Measurements from ENCODE around the gene LSS. TPM values are rescaled to one million over a fixed set of nuclear protein-coding genes. Genes with fewer than 3 reads are reported as not detected.
"Not testable (repeated sequence)": the region's sequence is repeated elsewhere in the genome, so short reads cannot be mapped to it uniquely, and the experiment has no call there.

The LSS gene
- total and polyA plus RNA-seq, 2 experiments from 2014 or later, result 55.0 to 237 TPM

DNA sequence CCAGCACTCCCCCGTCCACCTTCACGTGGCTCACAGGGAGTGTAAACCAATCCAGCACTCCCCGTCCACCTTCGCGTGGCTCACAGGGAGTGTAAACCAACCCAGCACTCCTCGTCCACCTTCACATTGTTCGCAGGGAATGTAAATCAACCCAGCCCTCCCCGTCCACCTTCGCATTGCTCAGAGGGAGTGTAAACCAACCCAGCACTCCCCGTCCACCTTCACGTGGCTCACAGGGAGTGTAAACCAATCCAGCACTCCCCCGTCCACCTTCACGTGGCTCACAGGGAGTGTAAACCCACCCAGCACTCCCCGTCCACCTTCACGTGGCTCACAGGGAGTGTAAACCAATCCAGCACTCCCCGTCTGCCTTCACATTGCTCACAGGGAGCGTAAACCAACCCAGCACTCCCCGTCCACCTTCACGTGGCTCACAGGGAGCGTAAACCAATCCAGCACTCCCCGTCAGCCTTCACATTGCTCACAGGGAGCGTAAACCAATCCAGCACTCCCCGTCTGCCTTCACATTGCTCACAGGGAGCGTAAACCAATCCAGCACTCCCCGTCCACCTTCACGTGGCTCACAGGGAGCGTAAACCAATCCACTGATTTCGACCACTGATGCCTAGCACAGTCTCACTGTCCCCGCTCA, 88.1 kb downstream of the LSS start:
- H3K9me2 ChIP-seq (ENCODE audit: insufficient read depth); H3K36me3 ChIP-seq (ENCODE audit: insufficient read depth); ATAC-seq; H3K27ac ChIP-seq (ENCODE audit: low read depth); H3K79me2 ChIP-seq (replicated peaks; ENCODE audit: insufficient read depth); H3F3A ChIP-seq (replicated peaks; ENCODE audit: low read depth); DNase-seq (ENCODE audit: low spot score); H3K27me3 Mint-ChIP-seq (ENCODE audit: insufficient read depth, low read depth, poor library complexity); H2AFZ ChIP-seq; H3K9me3 Mint-ChIP-seq; H3K27ac Mint-ChIP-seq; H4K20me1 ChIP-seq (replicated peaks; ENCODE audit: insufficient read depth); H3K4me1 ChIP-seq (ENCODE audit: insufficient read depth); H3K4me2 ChIP-seq; H3K27me3 ChIP-seq (ENCODE audit: insufficient read depth); H3K4me1 Mint-ChIP-seq; H3K4me3 Mint-ChIP-seq; H3K4me3 ChIP-seq: not testable (repeated sequence)
- peaks cover 15% of the 10 kb centered on the region for H3K36me3 Mint-ChIP-seq (ENCODE audit: low read depth)

DNA sequence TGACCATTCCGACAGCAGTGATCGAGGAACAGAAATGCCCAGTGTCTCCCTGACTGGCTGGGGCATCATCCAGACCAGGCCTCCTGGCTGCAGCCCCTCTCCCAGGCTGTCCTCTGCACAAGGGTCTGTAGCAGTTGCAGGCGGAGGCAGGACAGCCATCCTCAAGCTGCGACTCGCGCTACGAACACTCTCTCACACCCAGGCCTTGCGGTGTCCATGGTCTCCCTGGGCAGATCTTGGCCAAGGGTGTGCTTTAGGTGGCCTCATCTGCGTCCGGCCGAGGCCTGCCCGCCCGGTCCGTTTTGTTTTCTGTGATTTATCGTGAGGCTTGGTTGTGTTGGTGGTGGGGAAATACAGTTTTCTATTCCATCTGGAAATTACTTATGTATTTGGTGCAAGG, 88.9 kb downstream of the LSS start:
- Histone ChIP-seq H3K27me3 (ENCODE audit: insufficient read depth) (no peaks in the 10 kb centered on the region), H3K79me2 (replicated peaks; ENCODE audit: insufficient read depth) (no peaks in the 10 kb centered on the region), H3K4me3 (no peak overlapping the region), H3K4me1 (ENCODE audit: insufficient read depth) (no peaks in the 10 kb centered on the region), H3K27ac (ENCODE audit: low read depth) (no peak overlapping the region), H3K36me3 (ENCODE audit: insufficient read depth) (no peaks in the 10 kb centered on the region), H4K20me1 (replicated peaks; ENCODE audit: insufficient read depth) (no peaks in the 10 kb centered on the region), H2AFZ (no peak overlapping the region), H3K9me2 (ENCODE audit: insufficient read depth) (no peaks in the 10 kb centered on the region), H3K4me2 (no peak overlapping the region), H3F3A (replicated peaks; ENCODE audit: low read depth) (0 out of 2 replicates have a peak, but pooled peaks cover under 1% of the 10 kb centered on the region)
- H3K9me3 Mint-ChIP-seq, result peaks cover 2% of the 10 kb centered on the region; the same call in 2 of the 3 replicates
- H3K36me3 Mint-ChIP-seq (ENCODE audit: low read depth), result peaks cover 12% of the 10 kb centered on the region
- H3K4me3 Mint-ChIP-seq, result no peak overlapping the region
- DNase-seq (ENCODE audit: low spot score) (no peak), ATAC-seq (no peak)
- peaks cover 3% of the 10 kb centered on the region for H3K27me3 Mint-ChIP-seq (ENCODE audit: insufficient read depth, low read depth, poor library complexity)
- no peak overlapping the region for H3K27ac Mint-ChIP-seq
- H3K4me1 Mint-ChIP-seq, result peaks cover 7% of the 10 kb centered on the region; the same call in 2 of the 3 replicates
- TF ChIP-seq NANOG (IDR thresholded peaks at IDR 0.05; ENCODE audit: borderline replicate concordance) (no peak), EZH2 (IDR thresholded peaks at IDR 0.05; ENCODE audit: low read depth, unreplicated experiment) (no peak), ZNF331 (CRISPR knock-in tag; IDR thresholded peaks at IDR 0.05; ENCODE audit: low read depth) (no peak), CREB1 (CRISPR knock-in tag; IDR thresholded peaks at IDR 0.05; ENCODE audit: low read depth) (no peak), POLR2AphosphoS5 (IDR thresholded peaks at IDR 0.05; ENCODE audit: low read depth) (no peak), ZNF114 (CRISPR knock-in tag; IDR thresholded peaks at IDR 0.05) (no peak), JUNB (IDR thresholded peaks at IDR 0.05; ENCODE audit: unreplicated experiment) (no peak), STAT1 (IDR thresholded peaks at IDR 0.05; ENCODE audit: unreplicated experiment) (no peak), EZH2phosphoT487 (IDR thresholded peaks at IDR 0.05; ENCODE audit: unreplicated experiment) (no peak)
- TF ChIP-seq, protein P1, sequence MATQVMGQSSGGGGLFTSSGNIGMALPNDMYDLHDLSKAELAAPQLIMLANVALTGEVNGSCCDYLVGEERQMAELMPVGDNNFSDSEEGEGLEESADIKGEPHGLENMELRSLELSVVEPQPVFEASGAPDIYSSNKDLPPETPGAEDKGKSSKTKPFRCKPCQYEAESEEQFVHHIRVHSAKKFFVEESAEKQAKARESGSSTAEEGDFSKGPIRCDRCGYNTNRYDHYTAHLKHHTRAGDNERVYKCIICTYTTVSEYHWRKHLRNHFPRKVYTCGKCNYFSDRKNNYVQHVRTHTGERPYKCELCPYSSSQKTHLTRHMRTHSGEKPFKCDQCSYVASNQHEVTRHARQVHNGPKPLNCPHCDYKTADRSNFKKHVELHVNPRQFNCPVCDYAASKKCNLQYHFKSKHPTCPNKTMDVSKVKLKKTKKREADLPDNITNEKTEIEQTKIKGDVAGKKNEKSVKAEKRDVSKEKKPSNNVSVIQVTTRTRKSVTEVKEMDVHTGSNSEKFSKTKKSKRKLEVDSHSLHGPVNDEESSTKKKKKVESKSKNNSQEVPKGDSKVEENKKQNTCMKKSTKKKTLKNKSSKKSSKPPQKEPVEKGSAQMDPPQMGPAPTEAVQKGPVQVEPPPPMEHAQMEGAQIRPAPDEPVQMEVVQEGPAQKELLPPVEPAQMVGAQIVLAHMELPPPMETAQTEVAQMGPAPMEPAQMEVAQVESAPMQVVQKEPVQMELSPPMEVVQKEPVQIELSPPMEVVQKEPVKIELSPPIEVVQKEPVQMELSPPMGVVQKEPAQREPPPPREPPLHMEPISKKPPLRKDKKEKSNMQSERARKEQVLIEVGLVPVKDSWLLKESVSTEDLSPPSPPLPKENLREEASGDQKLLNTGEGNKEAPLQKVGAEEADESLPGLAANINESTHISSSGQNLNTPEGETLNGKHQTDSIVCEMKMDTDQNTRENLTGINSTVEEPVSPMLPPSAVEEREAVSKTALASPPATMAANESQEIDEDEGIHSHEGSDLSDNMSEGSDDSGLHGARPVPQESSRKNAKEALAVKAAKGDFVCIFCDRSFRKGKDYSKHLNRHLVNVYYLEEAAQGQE (IDR thresholded peaks at IDR 0.05; ENCODE audit: unreplicated experiment), result no peak
- TF ChIP-seq, protein P2, sequence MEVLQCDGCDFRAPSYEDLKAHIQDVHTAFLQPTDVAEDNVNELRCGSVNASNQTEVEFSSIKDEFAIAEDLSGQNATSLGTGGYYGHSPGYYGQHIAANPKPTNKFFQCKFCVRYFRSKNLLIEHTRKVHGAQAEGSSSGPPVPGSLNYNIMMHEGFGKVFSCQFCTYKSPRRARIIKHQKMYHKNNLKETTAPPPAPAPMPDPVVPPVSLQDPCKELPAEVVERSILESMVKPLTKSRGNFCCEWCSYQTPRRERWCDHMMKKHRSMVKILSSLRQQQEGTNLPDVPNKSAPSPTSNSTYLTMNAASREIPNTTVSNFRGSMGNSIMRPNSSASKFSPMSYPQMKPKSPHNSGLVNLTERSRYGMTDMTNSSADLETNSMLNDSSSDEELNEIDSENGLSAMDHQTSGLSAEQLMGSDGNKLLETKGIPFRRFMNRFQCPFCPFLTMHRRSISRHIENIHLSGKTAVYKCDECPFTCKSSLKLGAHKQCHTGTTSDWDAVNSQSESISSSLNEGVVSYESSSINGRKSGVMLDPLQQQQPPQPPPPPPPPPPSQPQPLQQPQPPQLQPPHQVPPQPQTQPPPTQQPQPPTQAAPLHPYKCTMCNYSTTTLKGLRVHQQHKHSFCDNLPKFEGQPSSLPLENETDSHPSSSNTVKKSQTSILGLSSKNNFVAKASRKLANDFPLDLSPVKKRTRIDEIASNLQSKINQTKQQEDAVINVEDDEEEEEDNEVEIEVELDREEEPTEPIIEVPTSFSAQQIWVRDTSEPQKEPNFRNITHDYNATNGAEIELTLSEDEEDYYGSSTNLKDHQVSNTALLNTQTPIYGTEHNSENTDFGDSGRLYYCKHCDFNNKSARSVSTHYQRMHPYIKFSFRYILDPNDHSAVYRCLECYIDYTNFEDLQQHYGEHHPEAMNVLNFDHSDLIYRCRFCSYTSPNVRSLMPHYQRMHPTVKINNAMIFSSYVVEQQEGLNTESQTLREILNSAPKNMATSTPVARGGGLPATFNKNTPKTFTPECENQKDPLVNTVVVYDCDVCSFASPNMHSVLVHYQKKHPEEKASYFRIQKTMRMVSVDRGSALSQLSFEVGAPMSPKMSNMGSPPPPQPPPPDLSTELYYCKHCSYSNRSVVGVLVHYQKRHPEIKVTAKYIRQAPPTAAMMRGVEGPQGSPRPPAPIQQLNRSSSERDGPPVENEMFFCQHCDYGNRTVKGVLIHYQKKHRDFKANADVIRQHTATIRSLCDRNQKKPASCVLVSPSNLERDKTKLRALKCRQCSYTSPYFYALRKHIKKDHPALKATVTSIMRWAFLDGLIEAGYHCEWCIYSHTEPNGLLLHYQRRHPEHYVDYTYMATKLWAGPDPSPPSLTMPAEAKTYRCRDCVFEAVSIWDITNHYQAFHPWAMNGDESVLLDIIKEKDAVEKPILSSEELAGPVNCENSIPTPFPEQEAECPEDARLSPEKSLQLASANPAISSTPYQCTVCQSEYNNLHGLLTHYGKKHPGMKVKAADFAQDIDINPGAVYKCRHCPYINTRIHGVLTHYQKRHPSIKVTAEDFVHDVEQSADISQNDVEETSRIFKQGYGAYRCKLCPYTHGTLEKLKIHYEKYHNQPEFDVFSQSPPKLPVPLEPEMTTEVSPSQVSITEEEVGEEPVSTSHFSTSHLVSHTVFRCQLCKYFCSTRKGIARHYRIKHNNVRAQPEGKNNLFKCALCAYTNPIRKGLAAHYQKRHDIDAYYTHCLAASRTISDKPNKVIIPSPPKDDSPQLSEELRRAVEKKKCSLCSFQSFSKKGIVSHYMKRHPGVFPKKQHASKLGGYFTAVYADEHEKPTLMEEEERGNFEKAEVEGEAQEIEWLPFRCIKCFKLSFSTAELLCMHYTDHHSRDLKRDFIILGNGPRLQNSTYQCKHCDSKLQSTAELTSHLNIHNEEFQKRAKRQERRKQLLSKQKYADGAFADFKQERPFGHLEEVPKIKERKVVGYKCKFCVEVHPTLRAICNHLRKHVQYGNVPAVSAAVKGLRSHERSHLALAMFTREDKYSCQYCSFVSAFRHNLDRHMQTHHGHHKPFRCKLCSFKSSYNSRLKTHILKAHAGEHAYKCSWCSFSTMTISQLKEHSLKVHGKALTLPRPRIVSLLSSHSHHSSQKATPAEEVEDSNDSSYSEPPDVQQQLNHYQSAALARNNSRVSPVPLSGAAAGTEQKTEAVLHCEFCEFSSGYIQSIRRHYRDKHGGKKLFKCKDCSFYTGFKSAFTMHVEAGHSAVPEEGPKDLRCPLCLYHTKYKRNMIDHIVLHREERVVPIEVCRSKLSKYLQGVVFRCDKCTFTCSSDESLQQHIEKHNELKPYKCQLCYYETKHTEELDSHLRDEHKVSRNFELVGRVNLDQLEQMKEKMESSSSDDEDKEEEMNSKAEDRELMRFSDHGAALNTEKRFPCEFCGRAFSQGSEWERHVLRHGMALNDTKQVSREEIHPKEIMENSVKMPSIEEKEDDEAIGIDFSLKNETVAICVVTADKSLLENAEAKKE (CRISPR knock-in tag; IDR thresholded peaks at IDR 0.05), result no peak
- TF ChIP-seq, protein P3, sequence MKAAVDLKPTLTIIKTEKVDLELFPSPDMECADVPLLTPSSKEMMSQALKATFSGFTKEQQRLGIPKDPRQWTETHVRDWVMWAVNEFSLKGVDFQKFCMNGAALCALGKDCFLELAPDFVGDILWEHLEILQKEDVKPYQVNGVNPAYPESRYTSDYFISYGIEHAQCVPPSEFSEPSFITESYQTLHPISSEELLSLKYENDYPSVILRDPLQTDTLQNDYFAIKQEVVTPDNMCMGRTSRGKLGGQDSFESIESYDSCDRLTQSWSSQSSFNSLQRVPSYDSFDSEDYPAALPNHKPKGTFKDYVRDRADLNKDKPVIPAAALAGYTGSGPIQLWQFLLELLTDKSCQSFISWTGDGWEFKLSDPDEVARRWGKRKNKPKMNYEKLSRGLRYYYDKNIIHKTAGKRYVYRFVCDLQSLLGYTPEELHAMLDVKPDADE (IDR thresholded peaks at IDR 0.05), result no peak
